Mucosa of rectum (tissue), 2 donors: Measurements from ENCODE around the gene MFNG.
A peak's percentile ranks its signal among the peaks of the same experiment; 100 is the strongest.

Source experiments
- H3K27ac ChIP-seq, 2 donors: one replicate each; pipeline ENCODE4 v1.7.0; 2013; ENCODE audit warnings: inconsistent platforms in 2 of 2, low read depth in 2 of 2, low read length in 2 of 2
- H3K27me3 ChIP-seq, 2 donors: one replicate each; pipeline ENCODE4 v1.7.0; 2013; ENCODE audit warnings: low read length in 2 of 2; ENCODE audit not compliant: control insufficient read depth in 2 of 2, insufficient read depth in 2 of 2
- H3K36me3 ChIP-seq, 2 donors: one replicate each; pipeline ENCODE4 v1.7.0; 2013; ENCODE audit warnings: low read length in 2 of 2; ENCODE audit not compliant: control insufficient read depth in 2 of 2, insufficient read depth in 2 of 2
- H3K4me1 ChIP-seq, 2 donors: one replicate each; pipeline ENCODE4 v1.7.0; 2013; ENCODE audit warnings: low read length in 2 of 2, mild to moderate bottlenecking in 1 of 2; ENCODE audit not compliant: control insufficient read depth in 2 of 2, insufficient read depth in 2 of 2
- H3K4me3 ChIP-seq, 2 donors: one replicate each; pipeline ENCODE4 v1.7.0; 2013; ENCODE audit warnings: low read length in 2 of 2
- H3K9ac ChIP-seq, 2 donors: one replicate each; pipeline ENCODE4 v1.7.0; 2013; ENCODE audit warnings: low read length in 2 of 2, low read depth in 1 of 2, mild to moderate bottlenecking in 1 of 2
- H3K9me3 ChIP-seq, 2 donors: one replicate each; pipeline ENCODE4 v1.7.0; 2013; ENCODE audit warnings: low read length in 2 of 2; ENCODE audit not compliant: control insufficient read depth in 2 of 2
- donor health status: healthy.
- donor health status: Normal muscosa, but diverticular disease.

MFNG gene

GRCh38 chr22:37514526-37515051 is 28.4 kb upstream of the MFNG start:
- H3K27me3 ChIP-seq = no peaks in the 10 kb centered on the region
- peaks cover 24 to 51% of the 10 kb centered on the region in 2 donors for H3K4me1 ChIP-seq
- H3K4me3 ChIP-seq = no peak overlapping the region
- H3K9ac ChIP-seq = no peak overlapping the region
- H3K27ac ChIP-seq = no peak overlapping the region
- peaks cover 12 to 13% of the 10 kb centered on the region in 2 donors for H3K36me3 ChIP-seq
- no peaks in the 10 kb centered on the region for H3K9me3 ChIP-seq

- Histone ChIP-seq H3K9me3 (no peaks in the 10 kb centered on the region), H3K36me3 (peaks cover 22 to 23% of the 10 kb centered on the region in 2 donors), H3K9ac (peak overlapping the region; percentile 69 to 70), H3K27me3 (no peaks in the 10 kb centered on the region), H3K4me3 (peak overlapping the region; percentile 11 to 31), H3K4me1 (peaks cover 23 to 59% of the 10 kb centered on the region in 2 donors), H3K27ac (peak overlapping the region; percentile 95 to 96)
These were observed 25.4 kb upstream of the MFNG start for GRCh38 chr22:37511395-37512104.

DNA sequence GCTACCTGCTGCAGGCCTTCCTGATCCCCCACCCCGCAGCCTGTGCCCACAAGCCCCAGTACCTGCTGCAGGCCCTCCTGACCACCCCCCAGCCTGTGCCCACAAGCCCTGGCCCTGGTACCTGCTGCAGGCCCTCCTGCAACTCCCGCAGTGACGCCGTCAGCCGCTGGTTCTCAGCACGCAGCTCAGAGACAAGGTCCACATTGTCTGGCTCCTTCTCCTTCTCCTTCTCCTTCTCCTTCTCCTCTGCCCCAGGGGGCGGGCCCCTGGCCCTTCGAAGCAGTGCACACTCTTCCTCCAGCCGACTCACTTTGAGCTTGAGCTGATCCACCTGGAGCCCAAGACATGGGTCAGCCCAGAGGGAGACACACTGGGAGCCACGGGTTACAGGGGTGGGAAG is 23.9 kb upstream of the MFNG start:
- Histone ChIP-seq H3K4me1 (peaks cover 23 to 54% of the 10 kb centered on the region in 2 donors), H3K27me3 (no peaks in the 10 kb centered on the region), H3K4me3 (no peak overlapping the region), H3K27ac (peak overlapping the region in 1 of 2 donors; percentile 95), H3K9ac (peak overlapping the region in 1 of 2 donors; percentile 10), H3K9me3 (no peaks in the 10 kb centered on the region), H3K36me3 (peaks cover 22 to 28% of the 10 kb centered on the region in 2 donors)

DNA sequence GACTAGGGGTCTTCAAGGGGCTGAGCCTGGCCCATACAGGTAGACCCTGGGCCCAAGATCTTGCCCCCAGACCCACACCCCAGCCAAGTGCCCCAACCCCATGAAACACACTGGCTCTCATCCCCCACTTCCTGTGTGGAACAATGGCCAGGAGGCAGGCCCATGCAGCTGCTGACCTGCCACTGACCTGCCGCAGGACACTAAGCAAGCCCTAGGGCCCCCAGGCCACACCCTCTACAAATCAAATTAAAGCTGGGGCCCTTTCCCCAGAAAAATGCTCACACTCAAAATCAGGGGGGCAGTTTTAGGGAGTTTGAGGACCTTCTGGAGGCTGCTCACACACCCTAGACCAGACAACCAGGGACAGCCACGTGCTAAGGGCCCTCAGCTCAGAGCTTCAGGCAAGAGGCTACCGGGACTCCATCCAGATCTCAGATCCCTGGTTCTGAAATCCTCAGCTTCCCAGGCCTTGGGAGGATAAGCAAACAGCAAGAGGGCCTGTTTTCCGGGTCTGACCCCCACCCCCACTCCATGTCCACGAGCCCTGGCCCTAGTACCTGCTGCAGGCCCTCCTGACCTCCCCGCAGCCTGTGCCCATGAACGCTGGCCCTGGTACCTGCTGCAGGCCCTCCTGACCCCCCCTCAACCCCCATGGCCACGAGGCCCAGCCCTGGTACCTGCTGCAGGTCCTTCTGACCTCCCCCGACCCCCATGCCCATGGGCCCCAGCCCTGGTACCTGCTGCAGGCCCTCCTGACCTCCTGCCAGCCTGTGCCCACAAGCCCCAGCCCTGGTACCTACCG is 23.1 kb upstream of the MFNG start:
- H3K9me3 ChIP-seq = no peaks in the 10 kb centered on the region
- H3K27ac ChIP-seq = peak overlapping the region; percentile 52 to 88
- no peaks in the 10 kb centered on the region for H3K27me3 ChIP-seq
- peaks cover 29 to 62% of the 10 kb centered on the region in 2 donors for H3K4me1 ChIP-seq
- H3K9ac ChIP-seq = peak overlapping the region; percentile 41 to 68
- peaks cover 21 to 23% of the 10 kb centered on the region in 2 donors for H3K36me3 ChIP-seq
- H3K4me3 ChIP-seq = no peak overlapping the region

- H3K27me3 ChIP-seq = no peaks in the 10 kb centered on the region
- H3K4me3 ChIP-seq = no peak overlapping the region
- H3K27ac ChIP-seq = peak overlapping the region; percentile 52 to 88
- peaks cover 21 to 23% of the 10 kb centered on the region in 2 donors for H3K36me3 ChIP-seq
- H3K9me3 ChIP-seq = no peaks in the 10 kb centered on the region
- peak overlapping the region in 1 of 2 donors; percentile 68 for H3K9ac ChIP-seq
- peaks cover 36 to 68% of the 10 kb centered on the region in 2 donors for H3K4me1 ChIP-seq
These were observed 22.3 kb upstream of the MFNG start for GRCh38 chr22:37508431-37508992.

DNA sequence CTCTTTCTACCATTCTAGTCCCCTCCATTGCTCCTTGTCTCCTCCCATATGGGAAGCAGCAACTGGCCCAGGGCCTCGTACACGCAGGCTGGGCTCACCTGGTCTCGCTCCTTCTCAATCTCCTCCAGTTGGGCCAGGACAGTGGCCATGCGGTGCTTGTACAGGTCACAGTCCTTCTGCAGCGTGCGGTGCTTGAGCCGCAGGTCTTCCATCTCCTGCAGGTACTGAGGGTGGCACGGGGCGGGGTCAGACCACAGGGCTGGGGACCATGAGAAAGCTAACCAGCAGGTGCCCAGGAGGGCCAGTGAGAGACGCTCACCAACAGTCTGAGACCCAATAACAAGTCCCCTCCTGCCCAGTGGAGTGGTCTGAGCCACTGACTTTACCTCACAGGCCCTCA is 21.5 kb upstream of the MFNG start:
- Histone ChIP-seq H3K9ac (peak overlapping the region in 1 of 2 donors; percentile 68), H3K4me3 (no peak overlapping the region), H3K27me3 (no peaks in the 10 kb centered on the region), H3K36me3 (peaks cover 21 to 23% of the 10 kb centered on the region in 2 donors), H3K9me3 (no peaks in the 10 kb centered on the region), H3K4me1 (peaks cover 42 to 68% of the 10 kb centered on the region in 2 donors), H3K27ac (peak overlapping the region in 1 of 2 donors; percentile 88)

- Histone ChIP-seq H3K9me3 (no peaks in the 10 kb centered on the region), H3K4me1 (peaks cover 44 to 70% of the 10 kb centered on the region in 2 donors), H3K4me3 (no peak overlapping the region), H3K27ac (no peak overlapping the region), H3K9ac (no peak overlapping the region), H3K36me3 (peaks cover 21 to 23% of the 10 kb centered on the region in 2 donors), H3K27me3 (no peaks in the 10 kb centered on the region)
These were observed 19.8 kb upstream of the MFNG start for GRCh38 chr22:37505989-37506388.

DNA sequence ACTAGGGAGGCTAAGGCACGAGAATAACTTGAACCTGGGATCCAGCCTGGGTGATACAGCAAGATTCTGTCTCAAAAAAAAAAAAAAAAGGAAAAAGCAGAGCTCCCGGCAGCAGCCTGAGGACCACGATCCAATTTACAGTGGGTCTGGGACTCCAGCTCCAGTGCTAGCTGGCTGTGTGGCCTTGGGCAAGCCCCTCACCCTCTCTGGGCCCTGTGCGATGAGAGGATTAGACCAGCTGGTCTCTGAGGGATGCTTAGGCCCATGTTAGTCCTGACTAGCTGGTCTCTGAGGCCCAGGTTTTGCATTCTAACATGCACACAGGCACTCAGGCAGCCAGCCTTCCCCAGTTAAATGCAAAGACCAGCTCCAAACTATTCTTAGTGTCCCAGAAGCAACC is 19.4 kb upstream of the MFNG start:
- H3K9me3 ChIP-seq = no peaks in the 10 kb centered on the region
- no peak overlapping the region for H3K27ac ChIP-seq
- H3K36me3 ChIP-seq = peaks cover 21 to 25% of the 10 kb centered on the region in 2 donors
- no peaks in the 10 kb centered on the region for H3K27me3 ChIP-seq
- H3K9ac ChIP-seq = no peak overlapping the region
- H3K4me3 ChIP-seq = no peak overlapping the region
- peaks cover 48 to 71% of the 10 kb centered on the region in 2 donors for H3K4me1 ChIP-seq

DNA sequence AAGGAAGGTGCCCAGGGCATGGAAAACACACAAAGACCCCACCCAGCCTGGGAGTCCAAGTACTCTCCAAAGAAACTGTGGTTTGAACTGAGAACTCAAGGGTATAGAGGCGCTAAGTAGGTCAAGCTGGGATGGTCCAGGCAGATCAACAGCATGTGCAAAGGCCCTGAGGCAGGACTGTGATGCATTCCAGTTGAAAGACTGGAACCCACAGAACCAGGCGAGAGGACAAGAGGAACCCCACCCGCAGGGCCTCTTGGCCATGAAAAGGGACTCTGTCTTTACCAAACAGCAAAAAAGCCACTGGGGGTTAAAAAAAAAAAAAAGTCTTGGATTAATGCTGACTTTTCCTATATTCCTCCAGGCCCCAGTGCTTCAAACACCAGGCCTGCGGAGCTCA is 18.8 kb upstream of the MFNG start:
- Histone ChIP-seq H3K4me1 (peaks cover 53 to 69% of the 10 kb centered on the region in 2 donors), H3K9ac (peak overlapping the region; percentile 24 to 88), H3K36me3 (peaks cover 23 to 27% of the 10 kb centered on the region in 2 donors), H3K27ac (peak overlapping the region; percentile 100), H3K4me3 (no peak overlapping the region), H3K9me3 (no peaks in the 10 kb centered on the region), H3K27me3 (no peaks in the 10 kb centered on the region)
